ENCODE results near the gene ZBTB7C. TPM values are rescaled to one million over a fixed set of nuclear protein-coding genes. Genes with fewer than 3 reads are reported as not detected.

Gene ZBTB7C
- total RNA-seq, 1 experiment from 2014 or later: 0.33 TPM

GRCh38 chr18:47979611-47980200, 429.5 kb downstream of the ZBTB7C start:
- Histone ChIP-seq H3K14ac (ENCODE audit: insufficient read depth, low read length) (no peak overlapping the region), H4K91ac (ENCODE audit: insufficient read length, low read depth, low read length) (no peak overlapping the region), H2BK5ac (ENCODE audit: insufficient read length, low read length) (no peak overlapping the region), H3K79me2 (ENCODE audit: insufficient read depth, low read length) (no peaks in the 10 kb centered on the region), H3K27ac (ENCODE audit: insufficient read length, low read depth, low read length) (no peak overlapping the region), H3K23me2 (ENCODE audit: insufficient read length, low read depth, low read length, poor library complexity, severe bottlenecking) (no peaks in the 10 kb centered on the region), H4K8ac (replicated peaks; ENCODE audit: insufficient read length, low read depth, low read length) (no peak overlapping the region), H3K9ac (ENCODE audit: extremely low read depth, insufficient read length, low read length) (no peak overlapping the region), H3K23ac (ENCODE audit: insufficient read length, low read depth, low read length) (no peak overlapping the region), H3K4me2 (ENCODE audit: insufficient read depth, insufficient read length, low read length) (no peak overlapping the region), H2AFZ (ENCODE audit: low read length) (no peak overlapping the region), H3K18ac (ENCODE audit: insufficient read length, low read depth, low read length) (no peak overlapping the region), H3K4ac (ENCODE audit: low read depth, low read length) (no peak overlapping the region), H3K56ac (ENCODE audit: insufficient read length, low read depth, low read length) (no peak overlapping the region), H2BK120ac (ENCODE audit: low read depth, low read length, poor library complexity, severe bottlenecking) (no peak overlapping the region), H2BK12ac (ENCODE audit: insufficient read length, low read depth, low read length) (no peak overlapping the region), H2BK15ac (ENCODE audit: low read depth, low read length) (no peak overlapping the region), H3K4me1 (ENCODE audit: insufficient read depth, low read length) (peaks cover under 1% of the 10 kb centered on the region; the same call in 1 of the 2 replicates), H2AK5ac (ENCODE audit: insufficient read length, low read length) (no peak overlapping the region), H2BK20ac (ENCODE audit: low read depth, low read length, poor library complexity, severe bottlenecking) (no peak overlapping the region), H4K5ac (ENCODE audit: insufficient read length, low read depth, low read length) (no peak overlapping the region), H3K79me1 (ENCODE audit: insufficient read depth, low read depth, low read length, poor library complexity, severe bottlenecking) (no peaks in the 10 kb centered on the region), H3K27me3 (ENCODE audit: insufficient read depth, low read length) (no peaks in the 10 kb centered on the region), H3K9me3 (ENCODE audit: control insufficient read depth, low read depth, low read length) (no peaks in the 10 kb centered on the region), H4K20me1 (ENCODE audit: control insufficient read depth, insufficient read depth, insufficient read length) (no peaks in the 10 kb centered on the region), H3T11ph (ENCODE audit: low read length) (no peak overlapping the region)
- peaks cover 5% of the 10 kb centered on the region for H3K27me3 Mint-ChIP-seq (ENCODE audit: low read depth)
- peaks cover 66 to 68% of the 10 kb centered on the region in 2 experiments for H3K4me1 Mint-ChIP-seq
- peak overlapping the region in 1 of 3 experiments; percentile 82; a peak in 1 of 7 replicates for H3K27ac Mint-ChIP-seq
- no peak for DNase-seq
- no CpG with 5 or more reads among the region's 5 CpGs for WGBS (ENCODE audit: extremely low coverage, insufficient read length, low lambda C conversion rate)
- no peaks in the 10 kb centered on the region; a peak in 2 of 5 replicates for H3K9me3 Mint-ChIP-seq
- no peak for TF ChIP-seq CTCF (conservative IDR thresholded peaks at IDR 0.05)
- H3K36me3 Mint-ChIP-seq (ENCODE audit: insufficient read depth in 1 of 3, low read depth in 3 of 3): peaks cover 0 to 7% (median 0%) of the 10 kb centered on the region in 3 experiments; a peak in 3 of 7 replicates
- no peak overlapping the region for H3K4me3 Mint-ChIP-seq

Measured in H9 (cell line).